ENCODE data around the gene SYT2. TPM values are rescaled to one million over a fixed set of nuclear protein-coding genes. Genes with fewer than 3 reads are reported as not detected.

The SYT2 gene
- total RNA-seq, 6 donors from 2014 or later = 0.14 TPM; not detected in 5

DNA sequence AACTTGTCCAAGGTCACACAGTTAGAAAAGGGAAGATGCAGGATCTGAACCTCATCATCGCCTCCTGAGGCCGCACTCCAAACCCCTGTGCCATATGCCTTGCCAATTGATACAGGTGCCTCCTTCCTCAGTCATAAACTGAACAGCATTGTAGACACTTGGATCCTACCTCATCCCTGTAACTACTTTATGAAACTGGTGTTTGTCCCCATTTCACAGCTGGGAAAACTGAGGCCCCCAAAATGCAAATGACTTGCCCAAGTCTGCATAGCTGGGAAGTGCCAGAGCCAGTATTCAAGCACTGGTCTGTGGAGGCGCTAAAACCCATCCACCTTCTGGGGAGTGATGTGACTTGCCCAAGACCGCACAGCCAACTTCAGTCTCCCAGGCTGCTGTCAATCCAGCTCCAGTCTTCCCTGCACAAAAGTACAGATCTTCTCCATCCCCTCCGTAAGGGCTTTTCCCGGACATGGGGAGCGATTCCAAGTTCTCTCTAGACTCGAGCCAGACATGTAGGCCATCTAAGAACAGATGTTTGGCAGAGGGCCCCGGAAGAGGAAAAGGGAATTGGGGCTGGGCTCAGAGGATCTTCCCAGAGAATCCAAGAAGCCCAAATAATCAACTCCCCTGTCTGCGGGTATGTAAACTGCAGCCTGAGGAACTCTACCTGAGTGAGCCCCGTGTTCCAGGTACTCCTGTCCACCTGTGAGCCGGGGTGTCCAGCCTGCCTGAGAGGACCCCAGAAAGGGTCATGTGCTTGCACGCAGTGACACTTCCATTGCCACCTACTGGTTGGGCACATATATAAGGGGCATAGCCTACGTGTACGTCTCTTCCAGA is 60.5 kb downstream of the SYT2 start:
- H3K4me1 ChIP-seq = peaks cover 0 to under 1% (median 0%) of the 10 kb centered on the region in 4 donors
- 76% methylated on average over 11 to 15 of the region's 15 CpGs for WGBS, 2 donors
- ATAC-seq (ENCODE audit: low FRiP score in 2 of 2) (no peak), DNase-seq (no peak)
- H3K27ac ChIP-seq = no peak overlapping the region
- H3K4me3 ChIP-seq = no peak overlapping the region
- no peaks in the 10 kb centered on the region for H3K27me3 ChIP-seq
- H3K9me3 ChIP-seq = no peaks in the 10 kb centered on the region
- TF ChIP-seq POLR2AphosphoS5 (IDR thresholded peaks at IDR 0.05) (no peak), POLR2A (IDR thresholded peaks at IDR 0.05) (no peak), EP300 (IDR thresholded peaks at IDR 0.05) (no peak), CTCF (IDR thresholded peaks at IDR 0.05) (no peak)
- H3K36me3 ChIP-seq = no peaks in the 10 kb centered on the region

GRCh38 chr1:202648605-202649226 is 61.5 kb downstream of the SYT2 start:
- no peaks in the 10 kb centered on the region for H3K36me3 ChIP-seq
- TF ChIP-seq POLR2AphosphoS5 (IDR thresholded peaks at IDR 0.05) (no peak), CTCF (IDR thresholded peaks at IDR 0.05) (no peak), POLR2A (IDR thresholded peaks at IDR 0.05) (no peak), EP300 (IDR thresholded peaks at IDR 0.05) (no peak)
- no peaks in the 10 kb centered on the region for H3K9me3 ChIP-seq
- WGBS, 2 donors = 70 to 75% methylated on average over 2 of the region's 2 CpGs
- peaks cover 0 to 10% (median 4%) of the 10 kb centered on the region in 4 donors for H3K27me3 ChIP-seq
- H3K4me1 ChIP-seq = peaks cover 2 to 11% (median 7%) of the 10 kb centered on the region in 4 donors
- H3K4me3 ChIP-seq = no peak overlapping the region
- DNase-seq (no peak), ATAC-seq (ENCODE audit: low FRiP score in 2 of 2) (no peak)
- no peak overlapping the region for H3K27ac ChIP-seq

DNA sequence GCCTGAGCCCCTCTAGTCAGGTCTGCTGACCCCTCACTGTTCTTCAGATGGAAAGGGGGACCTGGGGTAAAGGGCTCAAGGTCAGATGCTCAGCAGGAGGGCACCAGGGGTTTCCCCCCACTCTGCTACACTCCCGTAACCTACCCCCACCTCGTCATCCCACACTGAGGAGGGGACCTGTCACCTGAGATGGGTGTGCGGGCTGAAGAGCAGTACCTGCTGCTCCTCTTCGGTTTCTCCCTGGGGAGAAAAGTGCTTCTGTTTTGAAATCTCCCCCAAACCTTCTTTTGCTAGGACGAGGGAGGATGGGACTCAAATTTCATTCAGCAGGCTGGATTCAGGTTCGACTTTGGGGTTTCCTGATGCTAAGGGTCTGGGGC is 65.2 kb downstream of the SYT2 start:
- 34 to 36% methylated on average over 5 to 6 of the region's 6 CpGs for WGBS, 2 donors
- H3K27me3 ChIP-seq = peaks cover 0 to 28% (median 16%) of the 10 kb centered on the region in 4 donors

DNA sequence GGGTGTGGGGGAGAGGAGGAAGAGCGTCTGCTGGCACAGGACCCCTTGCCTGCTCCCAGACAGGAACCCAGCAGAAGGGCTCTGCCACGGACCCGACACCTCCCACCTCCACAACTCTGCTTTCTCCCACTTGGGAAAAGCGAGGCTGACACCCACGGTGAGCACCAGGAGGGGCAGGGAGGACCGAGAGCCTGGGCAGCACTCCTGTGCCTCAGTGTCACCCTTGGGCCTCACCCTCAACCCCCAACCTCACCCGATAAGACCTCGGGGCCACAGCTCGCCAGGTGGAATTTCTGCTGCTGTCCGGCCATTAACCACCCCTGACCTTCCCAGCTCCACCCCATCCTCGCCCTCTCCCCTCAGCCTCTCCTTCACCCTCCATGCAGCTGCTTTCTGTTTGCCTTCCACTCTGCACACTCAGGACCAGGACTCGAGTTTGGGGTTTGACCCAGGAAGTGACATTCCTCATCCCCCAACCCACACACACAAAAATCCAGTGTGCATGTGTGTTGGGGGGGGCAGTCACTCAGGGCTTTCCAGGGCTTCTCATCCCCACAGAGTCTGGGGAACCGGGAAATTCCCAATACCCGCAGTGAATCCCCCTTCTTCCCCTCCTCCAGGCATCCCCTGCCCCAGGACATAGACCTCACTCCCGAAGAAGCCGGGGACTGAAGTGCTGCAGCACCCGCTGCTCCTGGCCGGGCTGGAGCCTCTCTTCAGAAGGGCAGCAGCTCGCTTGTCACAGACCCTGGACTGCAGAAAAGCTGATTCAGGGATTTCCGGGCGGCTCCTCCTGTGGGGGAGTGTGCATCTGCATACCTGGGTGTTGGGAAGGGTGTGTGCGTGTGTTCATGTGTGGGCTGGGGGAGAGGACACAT is 65.8 kb downstream of the SYT2 start:
- Histone ChIP-seq H3K27me3 (peaks cover 0 to 28% (median 16%) of the 10 kb centered on the region in 4 donors), H3K9me3 (no peaks in the 10 kb centered on the region), H3K27ac (no peak overlapping the region), H3K4me1 (peaks cover 17 to 27% (median 23%) of the 10 kb centered on the region in 4 donors), H3K4me3 (no peak overlapping the region), H3K36me3 (no peaks in the 10 kb centered on the region)
- WGBS, 2 donors = 14 to 21% methylated on average over 17 to 21 of the region's 22 CpGs
- ATAC-seq (ENCODE audit: low FRiP score in 2 of 2) = no peak
- DNase-seq = no peak
- TF ChIP-seq POLR2A (IDR thresholded peaks at IDR 0.05) (no peak), POLR2AphosphoS5 (IDR thresholded peaks at IDR 0.05) (no peak), EP300 (IDR thresholded peaks at IDR 0.05) (no peak), CTCF (IDR thresholded peaks at IDR 0.05) (no peak)

More for the DNA sequence above, 65.2 kb downstream of the SYT2 start:
- no peak for TF ChIP-seq POLR2A (IDR thresholded peaks at IDR 0.05)
- TF ChIP-seq POLR2AphosphoS5 (IDR thresholded peaks at IDR 0.05) = no peak
- TF ChIP-seq CTCF (IDR thresholded peaks at IDR 0.05) = no peak
- TF ChIP-seq EP300 (IDR thresholded peaks at IDR 0.05) = no peak
- Histone ChIP-seq H3K4me1 (peaks cover 17 to 27% (median 23%) of the 10 kb centered on the region in 4 donors), H3K36me3 (no peaks in the 10 kb centered on the region), H3K4me3 (no peak overlapping the region), H3K27ac (no peak overlapping the region), H3K9me3 (no peaks in the 10 kb centered on the region)
- ATAC-seq (ENCODE audit: low FRiP score in 2 of 2) = no peak
- no peak for DNase-seq
